Erythroblast (primary cell): Measurements from ENCODE around the gene EPB41.

ENCODE experiments used
- GATA1 ChIP-seq: IDR thresholded peaks from 2 replicates; pipeline ENCODE4 v1.6.1; 2011; ENCODE audit warnings: low read depth, mild to moderate bottlenecking, control low read depth, low read length, moderate library complexity
- POLR2A ChIP-seq: IDR thresholded peaks from 2 replicates; pipeline ENCODE4 v1.6.1; 2011; ENCODE audit warnings: mild to moderate bottlenecking, low read length

- TF ChIP-seq POLR2A (no peak), GATA1 (no peak)
Observed at GRCh38 chr1:28898405-28898881, 15.9 kb upstream of the EPB41 start.
